GM19328 (cell line): ENCODE measurements around the gene CIROP.

Source experiments
- ATAC-seq: cut with Tn5 transposase; IDR thresholded peaks from one replicate; pipeline ENCODE4 v1.9.1; 2021; ENCODE audit warnings: mild to moderate bottlenecking, moderate library complexity; ENCODE audit not compliant: unreplicated experiment

The CIROP gene

DNA sequence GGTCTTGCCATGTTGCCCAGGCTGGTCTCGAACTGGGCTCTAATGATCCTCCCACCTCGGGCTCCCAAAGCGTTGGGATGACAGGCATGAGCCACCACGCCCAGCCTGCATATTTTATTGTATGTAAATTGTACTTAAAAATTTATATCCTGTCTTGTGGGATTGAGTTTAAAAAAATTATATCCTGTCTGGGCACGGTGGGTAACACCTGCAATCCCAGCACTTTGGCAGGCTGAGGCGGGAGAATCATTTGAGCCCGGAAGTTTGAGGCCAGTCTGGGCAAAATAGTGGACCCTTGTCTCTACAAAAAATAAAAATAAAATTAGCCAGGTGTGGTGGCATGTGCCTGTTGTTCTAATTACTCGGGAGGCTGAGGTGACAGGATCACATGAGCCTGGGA lies 28.2 kb upstream of the CIROP start:
- no peak for ATAC-seq

DNA sequence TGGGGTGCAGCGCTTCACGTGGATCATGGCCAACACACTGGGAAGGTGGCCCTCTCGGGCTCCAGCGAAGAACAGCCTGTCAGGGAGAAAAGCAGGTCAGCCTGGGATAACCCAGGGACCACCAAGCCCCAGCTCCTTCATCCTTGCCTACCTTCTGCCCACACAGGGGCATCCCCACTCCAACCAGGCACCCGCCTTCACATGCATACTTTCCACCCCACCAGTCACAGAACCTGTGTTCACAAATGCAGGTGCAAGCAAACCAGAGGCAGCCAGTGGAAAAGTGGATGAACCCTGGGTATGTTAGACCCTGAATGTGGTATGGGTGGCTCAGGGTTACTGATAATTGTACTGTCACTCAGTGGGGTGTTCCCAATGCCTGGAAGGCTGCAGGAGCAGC lies 26.7 kb upstream of the CIROP start:
- no peak for ATAC-seq

DNA sequence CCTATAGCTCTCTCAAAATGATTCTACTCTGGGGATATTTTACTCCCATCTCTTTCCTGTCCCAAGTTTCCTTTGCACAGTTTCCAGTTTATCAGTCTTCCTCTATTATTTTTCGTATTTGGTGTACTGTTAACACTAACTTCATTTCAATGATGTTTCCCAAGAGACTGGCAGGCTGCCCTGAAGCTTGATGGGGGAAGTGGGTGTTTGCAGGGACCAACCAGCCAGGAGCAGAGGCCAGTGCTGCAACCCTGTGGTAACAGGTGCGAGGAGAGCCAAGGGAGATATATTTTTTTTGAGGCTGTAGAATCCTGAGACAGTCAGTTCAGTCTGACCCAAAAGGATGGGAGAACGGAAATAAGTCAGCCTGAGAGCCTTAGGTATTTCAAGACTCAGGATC lies 26.1 kb upstream of the CIROP start:
- ATAC-seq: no peak

DNA sequence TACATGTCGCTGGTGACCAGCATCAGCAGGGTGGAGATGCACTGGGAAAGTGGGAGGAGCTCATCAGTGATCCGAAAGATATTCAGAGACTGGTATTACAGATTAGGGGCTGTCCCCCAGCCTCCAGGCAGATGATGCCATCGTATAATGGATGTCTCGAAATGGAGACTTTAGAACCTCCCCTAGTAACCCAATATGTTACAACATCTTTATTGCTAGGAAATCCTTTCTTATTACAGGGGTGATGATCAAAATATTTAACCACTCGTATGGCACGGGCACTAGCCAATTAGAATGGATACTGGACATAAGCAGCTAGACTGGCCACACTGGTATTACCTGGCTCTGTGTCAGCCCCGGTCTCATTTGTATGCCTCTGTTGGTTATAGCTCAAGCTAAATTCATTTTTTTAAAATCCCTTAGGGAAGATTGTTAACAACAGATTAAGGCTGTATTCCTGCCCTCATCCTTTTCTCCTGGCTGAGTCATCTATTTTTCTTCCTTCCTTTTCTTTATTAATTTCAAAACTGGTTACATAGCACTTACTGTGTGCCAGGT lies 25.0 kb upstream of the CIROP start:
- ATAC-seq: no peak

DNA sequence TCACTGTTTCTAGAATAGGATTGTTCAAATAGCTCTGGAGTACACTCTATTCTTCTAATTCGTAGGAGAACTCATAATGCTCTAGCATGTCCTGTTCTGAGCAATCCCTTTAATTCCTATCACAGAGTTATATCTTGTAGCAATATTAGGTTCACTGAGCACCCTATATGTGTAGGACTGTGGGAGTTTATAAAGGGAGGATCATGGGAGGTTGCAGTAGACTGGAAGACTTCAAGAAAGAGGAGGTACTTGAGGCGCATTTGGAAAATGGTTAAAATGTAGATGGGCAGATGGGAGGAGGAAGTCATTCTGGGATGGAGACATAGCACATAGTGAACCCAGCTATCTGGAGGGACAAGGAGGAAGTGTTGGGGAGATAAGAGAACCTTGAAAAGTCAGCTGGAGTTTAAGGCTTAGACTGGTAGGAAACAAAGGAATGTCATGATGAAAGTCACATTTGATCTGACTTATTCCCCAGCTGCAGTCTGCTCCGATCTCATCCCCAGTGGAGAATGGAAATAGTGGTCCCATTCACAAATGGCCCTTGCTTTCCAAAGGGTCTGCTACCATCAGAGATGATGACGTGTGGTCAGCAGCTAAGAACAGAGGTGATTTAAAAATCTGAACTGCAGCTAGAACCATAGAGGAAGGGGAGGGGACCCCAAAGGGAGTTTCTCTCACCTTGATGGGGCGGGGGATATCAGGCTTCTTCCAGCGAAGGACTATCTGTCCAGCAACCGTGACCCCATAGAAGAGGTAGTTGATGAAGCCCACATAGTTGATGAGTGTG lies 24.4 kb upstream of the CIROP start:
- no peak for ATAC-seq

DNA sequence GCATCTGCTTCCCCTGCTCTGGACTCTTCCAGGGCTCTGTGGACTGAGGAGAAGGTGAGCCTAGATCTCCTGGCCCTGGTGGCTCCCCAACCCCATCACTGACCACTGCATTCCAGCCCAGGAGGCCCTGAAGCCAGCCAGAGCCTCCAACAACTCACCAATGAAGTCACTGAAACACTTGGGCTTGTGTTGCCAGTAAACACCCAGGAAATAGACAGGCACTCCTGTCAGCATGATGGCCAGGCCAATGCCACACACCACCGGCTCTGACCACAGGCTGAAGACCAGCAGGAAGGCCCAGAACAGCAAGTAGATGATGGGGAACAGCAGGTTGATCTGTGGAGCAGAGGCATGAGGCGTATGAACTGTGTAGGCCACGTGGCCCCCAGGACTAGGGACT lies 23.1 kb upstream of the CIROP start:
- no peak for ATAC-seq

DNA sequence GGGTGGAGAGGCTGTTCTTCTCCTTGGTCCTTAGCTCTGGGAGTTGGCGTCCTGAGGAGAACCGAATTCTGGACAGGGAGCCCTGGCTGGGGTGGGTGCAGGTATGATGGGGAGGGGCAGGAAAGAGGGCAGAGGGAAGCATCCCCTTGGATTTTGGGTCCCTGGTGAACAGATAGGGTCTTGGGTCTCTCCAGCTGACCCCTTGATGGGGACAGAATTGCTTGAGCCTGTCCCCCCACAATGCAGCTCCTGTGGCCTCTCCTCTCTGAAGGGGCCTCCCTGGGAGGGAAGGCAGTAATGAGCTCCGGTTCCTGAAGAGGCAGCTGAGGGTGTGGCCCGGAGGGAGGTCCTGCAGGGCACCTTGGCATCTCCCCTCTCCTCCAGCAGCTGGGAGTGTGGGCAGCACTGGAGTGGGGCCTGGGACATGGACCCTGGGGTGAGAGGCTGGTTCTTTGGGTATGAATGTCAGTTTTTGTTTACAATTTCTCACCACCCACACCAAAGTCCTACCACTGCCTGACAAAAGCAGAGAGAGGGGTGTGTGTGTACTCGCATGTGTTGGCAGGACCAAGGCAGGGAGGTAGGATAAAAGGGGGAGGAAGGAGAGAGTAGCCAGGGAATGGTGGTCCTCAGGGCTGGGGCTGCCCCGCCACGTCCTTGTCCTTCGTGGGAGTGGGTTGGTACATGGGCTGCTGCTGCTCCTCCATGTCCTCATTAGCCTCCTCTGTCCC lies 21.9 kb upstream of the CIROP start:
- no peak for ATAC-seq

DNA sequence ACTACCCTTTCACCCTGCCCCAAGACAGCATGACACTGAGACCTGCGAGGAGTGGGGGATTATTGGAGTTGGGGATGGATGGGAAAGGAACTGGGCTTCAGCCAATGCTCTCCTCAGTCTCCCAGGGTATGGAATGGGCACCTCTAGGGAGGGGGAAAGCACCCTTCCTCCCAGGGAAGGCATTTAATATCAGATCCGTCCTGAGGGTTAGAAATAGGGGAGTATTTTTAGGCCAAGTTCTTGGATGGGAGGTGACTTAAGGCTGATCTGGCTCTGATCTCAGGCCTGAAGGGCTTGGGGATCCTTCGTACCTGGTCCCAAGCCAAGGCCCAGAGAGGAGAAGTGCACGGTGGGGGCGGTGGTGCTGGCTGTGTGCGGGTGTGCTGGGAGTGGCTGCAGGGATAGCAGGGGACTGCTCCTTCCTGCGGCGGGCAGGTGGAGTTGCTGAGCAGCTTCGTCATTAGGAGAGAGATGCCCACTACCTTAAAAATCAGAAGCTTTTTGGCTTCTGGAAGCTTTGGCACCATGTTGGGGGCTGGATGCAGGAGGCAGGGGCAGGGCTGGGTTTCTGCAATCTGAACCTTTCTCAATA lies 21.2 kb upstream of the CIROP start:
- no peak for ATAC-seq

DNA sequence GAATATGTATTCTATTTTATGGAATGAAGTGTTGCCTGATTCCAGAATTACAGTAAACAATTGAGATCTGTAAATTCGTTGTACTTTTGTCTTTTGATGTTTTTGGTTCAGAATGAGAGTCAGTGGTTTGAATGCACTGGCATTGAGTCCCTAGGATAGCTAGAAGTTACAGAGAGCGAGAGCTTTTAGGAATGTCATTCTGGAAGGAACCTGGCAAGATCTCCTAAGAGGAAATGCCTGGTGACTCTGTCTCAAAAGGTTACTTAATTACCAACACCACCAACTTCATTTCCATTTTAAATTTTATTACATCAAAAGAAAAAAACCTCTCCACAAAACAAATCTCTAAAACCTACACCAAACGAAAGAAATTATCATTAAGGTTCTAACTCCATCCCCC lies 20.2 kb upstream of the CIROP start:
- ATAC-seq: no peak

DNA sequence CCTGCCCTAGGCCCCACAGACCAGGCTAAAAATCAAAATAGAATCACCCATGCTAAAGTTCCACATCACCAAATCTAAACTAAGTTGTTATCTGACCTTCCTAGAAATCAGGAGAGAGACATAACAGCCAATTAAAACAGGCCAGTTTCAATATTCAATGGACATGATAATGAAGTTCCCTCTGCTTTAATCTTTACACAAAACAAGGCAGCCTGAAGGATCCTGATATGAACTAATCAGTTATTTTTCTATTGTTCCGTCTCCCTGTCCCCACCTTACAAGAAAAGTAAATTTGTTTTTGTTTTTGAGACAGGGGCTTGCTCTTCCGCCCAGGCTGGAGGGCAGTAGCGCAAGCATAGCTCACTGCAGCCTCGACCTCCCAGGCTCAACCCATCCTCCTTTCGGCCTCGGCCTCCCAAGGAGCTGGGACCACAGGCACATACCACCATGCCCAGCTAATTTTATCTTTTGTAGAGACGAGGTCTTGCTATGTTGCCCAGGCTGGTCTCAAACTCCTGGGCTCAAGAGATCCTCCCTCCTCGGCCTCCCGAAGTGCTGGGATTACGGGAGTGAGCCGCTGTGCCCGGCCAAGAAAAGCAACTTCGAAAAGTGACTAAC lies 19.7 kb upstream of the CIROP start:
- ATAC-seq: no peak

DNA sequence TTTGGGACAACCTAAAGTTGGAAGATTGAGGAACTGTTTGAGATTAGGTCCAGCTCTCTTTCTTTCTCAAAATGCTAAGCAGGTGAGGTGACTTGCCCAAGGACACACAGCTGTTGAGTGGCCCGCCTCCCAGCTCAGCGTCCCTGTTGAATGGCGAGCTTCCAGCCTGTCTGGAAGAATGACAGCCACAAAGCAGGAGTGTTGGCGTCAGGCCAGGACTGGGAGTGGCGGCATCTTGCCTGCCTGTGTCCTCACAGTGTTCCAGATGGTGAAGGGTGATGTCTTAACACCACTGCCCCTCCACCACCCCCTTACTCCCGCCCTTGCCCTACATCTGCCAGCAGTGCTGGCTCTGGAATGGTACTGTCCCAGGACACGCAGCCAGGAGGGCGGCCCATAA lies 18.6 kb upstream of the CIROP start:
- no peak for ATAC-seq

DNA sequence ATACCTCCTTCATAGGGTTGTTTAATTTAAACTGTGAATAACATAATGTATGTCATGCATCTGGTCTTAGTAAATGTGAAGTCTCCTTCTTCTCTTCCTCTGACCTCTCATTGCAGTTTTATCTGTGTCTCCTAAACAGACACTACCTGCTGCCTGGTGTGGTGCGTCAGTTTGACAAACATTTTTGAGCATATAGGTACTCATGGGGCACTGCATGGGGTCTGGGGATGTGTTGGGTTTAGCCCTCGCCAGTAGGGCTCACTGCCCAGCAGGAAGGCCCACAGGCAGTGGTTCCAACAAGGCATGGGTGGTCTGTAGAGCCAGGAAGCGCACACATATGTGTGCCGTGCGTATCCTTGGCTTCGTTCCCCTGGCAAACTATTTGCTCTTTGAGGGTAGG lies 17.3 kb upstream of the CIROP start:
- ATAC-seq: no peak

DNA sequence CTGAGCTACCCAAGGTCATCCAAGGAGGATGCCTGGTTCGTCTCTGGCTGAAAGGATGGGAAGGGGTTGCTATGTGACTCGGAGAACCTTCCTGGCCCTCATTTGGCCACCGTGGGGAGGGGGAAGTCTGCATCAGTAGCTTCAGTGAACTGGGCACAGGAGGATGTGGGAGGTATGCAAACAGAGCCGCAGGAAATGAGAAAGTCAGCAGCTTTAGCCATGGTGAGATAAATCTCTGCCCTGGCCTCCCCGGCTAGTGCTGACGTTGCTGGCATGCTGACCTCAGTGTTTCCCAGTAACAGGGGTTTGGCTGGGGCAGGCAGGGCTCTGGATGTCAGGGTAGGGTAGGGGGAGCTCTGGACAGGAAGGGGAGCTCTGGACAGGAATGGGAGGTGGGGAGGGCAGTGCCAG lies 16.6 kb upstream of the CIROP start:
- ATAC-seq: no peak

DNA sequence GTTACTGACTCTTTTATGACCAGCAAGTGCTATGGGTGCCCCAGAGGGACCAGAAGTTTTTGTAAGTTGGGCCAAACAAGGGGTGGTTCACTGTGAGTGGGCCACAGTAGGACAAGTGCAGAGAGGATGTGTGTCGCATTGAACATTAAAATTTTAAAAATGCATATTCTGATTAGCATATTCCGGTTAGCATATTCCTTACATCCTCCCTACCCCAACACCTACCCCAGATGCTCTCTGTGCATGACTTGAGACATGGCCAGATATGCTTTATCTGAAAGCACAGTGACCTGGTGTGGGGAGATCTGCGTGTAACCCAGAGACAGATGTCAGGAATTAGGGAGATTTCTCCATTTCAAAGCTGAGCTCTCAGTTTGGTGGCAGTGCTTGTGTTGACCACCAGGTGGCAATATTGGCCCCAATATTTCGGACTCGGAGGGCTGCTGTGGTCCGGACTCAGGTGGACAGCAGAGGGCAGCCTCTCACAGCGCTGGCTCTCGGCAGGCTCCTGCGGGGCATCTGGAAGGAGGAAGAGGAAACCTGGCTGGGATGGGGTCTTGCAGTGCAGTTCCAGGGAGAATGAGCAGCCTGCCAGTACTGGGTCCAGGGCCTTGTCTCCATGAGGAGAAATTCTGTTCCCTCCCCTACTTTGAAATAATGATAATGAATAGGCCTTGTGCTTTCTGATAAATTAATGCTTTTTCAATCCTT lies 15.9 kb upstream of the CIROP start:
- ATAC-seq: peak; percentile 69

DNA sequence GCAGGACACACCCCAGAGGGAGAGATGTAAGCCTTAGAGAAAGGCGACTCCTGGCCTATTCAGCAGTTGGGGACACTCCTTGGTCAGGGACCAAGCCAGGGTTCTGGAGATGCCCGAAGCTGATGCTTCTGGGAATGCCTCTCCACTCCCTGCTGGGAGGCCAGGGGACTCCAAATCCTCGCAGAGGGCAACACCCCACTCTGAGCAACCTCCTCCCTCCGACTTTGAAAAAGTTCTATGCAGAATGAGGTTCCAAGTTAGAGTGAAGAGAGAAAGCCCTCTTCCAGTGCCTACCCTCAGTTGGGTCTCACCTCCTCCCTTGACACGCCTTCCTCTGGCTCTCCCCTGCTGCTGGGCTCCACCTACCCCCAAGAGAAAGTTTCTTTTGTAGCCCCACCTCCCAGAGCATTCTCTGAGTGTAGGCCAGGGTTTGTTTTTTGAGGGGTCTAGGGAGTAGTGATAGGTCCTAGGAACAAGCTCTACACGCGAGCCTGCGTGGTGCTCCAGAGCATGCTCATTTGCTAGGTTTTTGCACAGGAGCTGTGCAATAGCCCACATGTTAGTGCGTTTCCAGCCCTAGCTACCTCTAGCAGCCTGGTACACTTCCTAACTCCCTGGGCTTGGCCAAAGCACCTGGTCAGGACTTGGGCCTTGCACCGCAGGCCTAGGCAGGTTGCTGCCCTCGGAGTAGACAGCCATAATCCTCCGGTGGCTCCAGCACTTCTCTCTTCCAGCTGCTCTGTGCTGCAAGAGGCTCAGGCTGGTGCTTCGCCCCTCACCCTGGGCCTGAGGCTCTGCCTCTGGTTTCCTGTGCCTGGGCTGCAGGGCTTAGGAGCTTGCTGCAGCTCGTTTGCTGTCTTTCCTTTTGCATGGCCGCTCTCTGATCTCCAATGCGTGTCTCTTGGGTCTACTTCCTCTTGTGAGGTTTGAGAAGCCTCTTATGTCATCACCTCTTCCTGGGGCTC lies 14.9 kb upstream of the CIROP start:
- no peak for ATAC-seq

DNA sequence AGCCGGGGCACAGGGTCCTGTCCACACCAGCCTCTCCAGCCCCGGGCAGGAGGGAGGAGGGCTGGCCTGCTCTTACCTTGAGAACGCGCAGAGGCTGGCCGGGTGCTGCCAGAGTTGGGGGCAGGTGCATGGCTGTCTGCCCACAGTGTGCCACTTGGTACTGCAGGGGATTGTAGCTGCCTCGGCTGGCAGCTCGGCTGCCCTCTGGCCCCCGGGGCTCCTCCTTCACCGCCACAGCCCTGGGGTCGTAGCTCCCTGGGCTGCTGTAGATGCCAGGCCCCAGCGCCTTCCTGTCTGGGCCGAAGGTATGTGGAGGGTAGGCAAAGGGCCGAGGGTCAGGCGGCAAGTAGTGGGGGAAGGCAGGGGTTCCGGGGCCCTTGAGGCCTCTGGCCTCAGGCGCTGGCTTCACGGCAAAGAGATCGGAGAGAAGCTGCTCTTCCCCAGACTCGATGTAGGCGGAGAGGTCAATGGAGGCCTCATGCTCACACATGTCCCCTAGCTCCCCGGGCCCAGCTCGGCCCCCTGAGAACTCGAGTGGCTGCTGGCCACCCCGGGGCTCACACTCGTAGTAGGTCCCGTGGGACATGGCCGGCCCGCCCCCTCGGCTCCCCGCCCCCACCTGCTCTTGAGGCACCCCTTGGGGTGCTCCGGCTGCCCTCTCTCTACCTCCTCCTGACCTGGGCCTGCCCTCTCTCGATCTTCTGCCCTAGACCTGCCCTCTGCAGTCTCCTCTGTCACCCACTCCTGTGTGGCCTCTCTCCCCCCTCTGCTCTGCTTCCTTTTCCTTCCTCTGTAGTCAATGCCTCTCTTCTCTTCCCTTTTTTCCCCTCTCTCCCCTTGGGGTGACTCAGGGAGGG lies 13.9 kb upstream of the CIROP start, which contains the start of gene CEBPE:
TSS of gene CEBPE (minus strand) at position 750 of the 857 bp plus-strand sequence. CDS start at position 586, 164 bp downstream.
- ATAC-seq: no peak

DNA sequence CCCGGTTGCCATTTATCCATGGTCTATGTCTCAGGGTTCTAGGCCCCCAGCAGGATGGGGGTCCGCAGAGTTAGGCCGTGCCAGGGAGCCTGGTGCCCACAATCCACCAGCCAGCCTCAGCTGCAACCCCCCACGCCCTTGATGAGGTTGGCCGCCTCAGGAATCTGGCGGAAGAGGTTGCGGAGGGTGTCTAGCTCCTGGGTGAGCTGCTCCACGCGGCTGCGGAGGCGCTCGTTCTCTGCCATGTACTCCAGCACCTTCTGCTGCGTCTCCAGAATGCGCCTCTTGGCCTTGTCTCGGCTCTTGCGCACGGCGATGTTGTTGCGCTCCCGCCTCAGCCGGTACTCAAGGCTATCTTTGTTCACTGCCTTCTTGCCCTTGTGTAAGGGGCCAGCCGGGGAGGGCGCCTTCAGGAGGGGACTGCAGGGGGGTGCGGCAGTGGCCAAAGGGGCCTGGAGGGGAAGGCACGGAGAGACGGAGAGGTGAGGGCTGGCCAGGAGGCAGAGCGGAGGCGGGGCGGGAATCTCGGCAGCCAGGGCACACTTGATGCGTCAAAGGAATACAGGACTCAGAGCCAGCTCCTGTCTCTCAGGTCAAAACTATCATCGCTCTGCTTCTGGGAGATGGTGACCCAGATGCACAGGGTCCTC lies 12.7 kb upstream of the CIROP start:
- ATAC-seq: no peak

DNA sequence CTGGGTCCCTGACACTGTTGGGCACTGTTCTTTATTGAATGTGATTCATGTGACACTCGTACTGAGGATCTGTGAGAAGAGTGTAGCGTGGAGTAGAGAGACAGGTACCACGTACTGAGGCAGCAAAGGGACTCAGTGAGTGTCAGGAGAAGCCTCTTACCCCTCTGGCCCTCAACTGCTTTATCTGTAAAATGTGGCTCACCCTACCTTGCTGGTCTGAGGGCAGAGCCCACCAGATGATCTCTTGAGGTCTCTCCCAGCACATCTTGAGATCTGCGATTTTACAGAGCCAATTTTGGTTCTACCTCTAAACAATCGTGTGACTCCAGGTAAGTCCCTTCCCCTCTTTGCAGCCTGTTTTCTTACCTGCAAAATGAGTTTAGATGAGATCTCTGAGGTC lies 11.1 kb upstream of the CIROP start:
- ATAC-seq: no peak
